PFSK-1 (cell line): ENCODE results near the gene STIP1.

Source experiments
- POLR2AphosphoS5 ChIP-seq: IDR thresholded peaks from 2 replicates; pipeline ENCODE4 v1.6.1; 2012; ENCODE audit warnings: low read depth, mild to moderate bottlenecking, control low read depth, low read length, moderate library complexity
- REST ChIP-seq, 2 experiments: IDR thresholded peaks; 2 replicates each; pipeline versions ENCODE4 v1.6.1 to v1.8.0; 2011 to 2012; ENCODE audit warnings: low read depth in 2 of 2, low read length in 2 of 2, control low read depth in 1 of 2, inconsistent platforms in 1 of 2, mild to moderate bottlenecking in 1 of 2, moderate library complexity in 1 of 2; ENCODE audit not compliant: insufficient read depth in 1 of 2

- no peak; the same call in 1 of the 2 replicates for TF ChIP-seq POLR2AphosphoS5
- TF ChIP-seq REST (IDR thresholded peaks at IDR 0.05; ENCODE audit: insufficient read depth in 1 of 2, low read depth in 2 of 2, low read length in 2 of 2), result no peak
Observed at GRCh38 chr11:64246871-64247728, 61.1 kb downstream of the STIP1 start, which contains the start of gene PPP1R14B.
